Measurements from ENCODE around the gene COL6A1.
"Not testable (repeated sequence)": the region's sequence is repeated elsewhere in the genome, so short reads cannot be mapped to it uniquely, and the experiment has no call there.

The COL6A1 gene

DNA sequence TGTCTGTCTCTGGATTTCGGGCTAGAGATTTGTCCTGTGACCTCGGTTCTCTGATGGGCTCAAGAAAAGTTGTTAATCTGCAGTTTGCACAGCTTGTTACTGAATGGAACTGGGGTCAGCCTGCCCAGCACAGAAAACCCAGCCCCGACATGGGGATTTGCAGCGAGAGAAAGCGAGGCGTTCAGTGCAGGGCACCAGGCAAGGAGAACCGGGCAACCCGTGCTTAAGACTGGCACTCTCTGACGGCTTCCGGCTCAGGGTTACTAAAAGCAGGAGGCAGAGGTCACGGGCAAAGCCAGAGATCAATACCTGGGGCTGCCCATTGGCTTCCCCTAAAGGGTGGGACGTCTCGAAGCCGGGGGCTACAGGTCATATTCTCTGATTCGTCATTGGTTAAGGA is 29.9 kb upstream of the COL6A1 start:
- no peak for DNase-seq (ENCODE audit: low read depth)
- H3K4me3 ChIP-seq (ENCODE audit: low read depth, low read length) = no peak overlapping the region
- TF ChIP-seq, protein P1, sequence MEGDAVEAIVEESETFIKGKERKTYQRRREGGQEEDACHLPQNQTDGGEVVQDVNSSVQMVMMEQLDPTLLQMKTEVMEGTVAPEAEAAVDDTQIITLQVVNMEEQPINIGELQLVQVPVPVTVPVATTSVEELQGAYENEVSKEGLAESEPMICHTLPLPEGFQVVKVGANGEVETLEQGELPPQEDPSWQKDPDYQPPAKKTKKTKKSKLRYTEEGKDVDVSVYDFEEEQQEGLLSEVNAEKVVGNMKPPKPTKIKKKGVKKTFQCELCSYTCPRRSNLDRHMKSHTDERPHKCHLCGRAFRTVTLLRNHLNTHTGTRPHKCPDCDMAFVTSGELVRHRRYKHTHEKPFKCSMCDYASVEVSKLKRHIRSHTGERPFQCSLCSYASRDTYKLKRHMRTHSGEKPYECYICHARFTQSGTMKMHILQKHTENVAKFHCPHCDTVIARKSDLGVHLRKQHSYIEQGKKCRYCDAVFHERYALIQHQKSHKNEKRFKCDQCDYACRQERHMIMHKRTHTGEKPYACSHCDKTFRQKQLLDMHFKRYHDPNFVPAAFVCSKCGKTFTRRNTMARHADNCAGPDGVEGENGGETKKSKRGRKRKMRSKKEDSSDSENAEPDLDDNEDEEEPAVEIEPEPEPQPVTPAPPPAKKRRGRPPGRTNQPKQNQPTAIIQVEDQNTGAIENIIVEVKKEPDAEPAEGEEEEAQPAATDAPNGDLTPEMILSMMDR (IDR thresholded peaks at IDR 0.05; ENCODE audit: control insufficient read depth, extremely low read depth, insufficient read depth) = no peak

DNA sequence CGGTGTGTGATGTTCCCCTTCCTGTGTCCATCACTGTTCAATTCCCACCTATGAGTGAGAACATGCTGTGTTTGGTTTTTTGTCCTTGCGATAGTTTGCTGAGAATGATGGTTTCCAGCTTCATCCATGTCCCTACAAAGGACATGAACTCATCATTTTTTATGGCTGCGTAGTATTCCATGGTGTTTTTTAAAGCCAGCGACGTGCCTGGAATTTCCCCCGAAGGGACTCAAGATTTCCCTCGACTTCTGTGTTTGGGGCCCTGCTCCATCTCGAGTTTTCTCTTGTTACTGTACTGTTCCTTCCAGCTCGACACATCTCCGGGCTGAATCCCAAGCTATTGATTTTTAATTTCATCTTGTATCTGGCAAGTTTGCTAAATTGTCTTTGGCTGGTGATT is 29.0 kb upstream of the COL6A1 start:
- H3K4me3 ChIP-seq (ENCODE audit: low read depth, low read length); DNase-seq (ENCODE audit: low read depth): not testable (repeated sequence)

DNA sequence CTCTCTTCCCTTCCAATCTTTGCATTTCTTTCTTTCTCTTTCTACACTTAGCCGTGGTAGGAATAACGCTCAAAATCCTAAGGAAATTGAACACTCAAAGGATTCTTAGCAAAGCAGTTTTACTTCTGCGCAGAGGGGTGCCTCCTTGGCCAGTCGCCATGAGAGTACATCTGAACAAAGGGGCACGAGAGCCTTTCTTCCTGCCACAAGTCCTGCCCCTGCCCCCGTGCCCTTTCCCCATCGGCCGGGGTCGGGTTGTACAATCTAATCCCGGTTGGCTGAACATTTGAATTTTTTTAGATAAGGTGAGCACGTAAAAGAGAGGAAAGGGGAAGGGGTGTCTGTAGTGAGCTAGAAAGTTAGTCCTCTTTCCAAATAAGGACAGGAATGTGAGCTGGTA is 28.6 kb upstream of the COL6A1 start:
- no peak for DNase-seq (ENCODE audit: low read depth)
- TF ChIP-seq, protein P1 (IDR thresholded peaks at IDR 0.05; ENCODE audit: control insufficient read depth, extremely low read depth, insufficient read depth) = no peak
- no peak overlapping the region for H3K4me3 ChIP-seq (ENCODE audit: low read depth, low read length)

DNA sequence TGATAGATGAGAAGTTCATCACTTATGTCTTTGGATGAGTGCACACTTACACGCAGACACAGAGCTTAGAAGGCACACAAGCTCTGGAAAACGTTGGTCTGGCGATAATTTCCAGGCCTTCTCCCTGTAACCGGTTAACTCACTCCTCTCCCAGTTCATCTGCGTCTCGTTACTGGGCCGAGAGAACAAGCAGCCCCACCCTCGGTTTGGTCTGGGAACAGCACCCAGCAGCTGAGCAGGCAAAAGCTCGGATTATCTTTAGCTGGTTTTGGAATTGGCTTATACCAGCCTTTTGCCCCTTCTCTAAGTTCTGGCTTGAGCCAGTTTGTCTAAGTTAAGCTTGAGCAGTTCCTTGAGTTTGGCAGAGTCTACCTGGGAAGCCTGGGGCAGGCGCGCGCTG is 27.3 kb upstream of the COL6A1 start:
- DNase-seq (ENCODE audit: low read depth) = no peak
- TF ChIP-seq, protein P1 (IDR thresholded peaks at IDR 0.05; ENCODE audit: control insufficient read depth, extremely low read depth, insufficient read depth) = no peak
- no peak overlapping the region for H3K4me3 ChIP-seq (ENCODE audit: low read depth, low read length)

DNA sequence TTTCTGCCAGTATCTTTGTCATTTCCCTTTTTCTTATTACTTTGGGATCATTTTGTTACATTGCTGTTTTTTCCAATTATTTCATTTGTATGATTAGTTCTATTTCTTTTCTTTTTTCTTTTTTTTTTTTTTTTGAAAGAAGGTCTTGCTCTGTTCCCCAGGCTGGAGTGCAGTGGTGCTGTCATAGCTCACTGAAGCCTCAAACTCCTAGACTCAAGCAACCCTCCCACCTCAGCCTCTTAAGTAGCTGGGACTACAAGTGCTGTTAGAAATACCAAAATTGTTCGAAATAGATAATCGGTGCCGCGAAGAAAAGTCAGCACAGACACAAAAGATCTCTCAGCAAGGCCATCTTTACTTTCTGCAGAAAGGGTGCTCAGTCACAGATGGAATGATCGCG is 26.6 kb upstream of the COL6A1 start:
- TF ChIP-seq, protein P1 (IDR thresholded peaks at IDR 0.05; ENCODE audit: control insufficient read depth, extremely low read depth, insufficient read depth) = no peak
- H3K4me3 ChIP-seq (ENCODE audit: low read depth, low read length) = no peak overlapping the region
- DNase-seq (ENCODE audit: low read depth) = no peak

DNA sequence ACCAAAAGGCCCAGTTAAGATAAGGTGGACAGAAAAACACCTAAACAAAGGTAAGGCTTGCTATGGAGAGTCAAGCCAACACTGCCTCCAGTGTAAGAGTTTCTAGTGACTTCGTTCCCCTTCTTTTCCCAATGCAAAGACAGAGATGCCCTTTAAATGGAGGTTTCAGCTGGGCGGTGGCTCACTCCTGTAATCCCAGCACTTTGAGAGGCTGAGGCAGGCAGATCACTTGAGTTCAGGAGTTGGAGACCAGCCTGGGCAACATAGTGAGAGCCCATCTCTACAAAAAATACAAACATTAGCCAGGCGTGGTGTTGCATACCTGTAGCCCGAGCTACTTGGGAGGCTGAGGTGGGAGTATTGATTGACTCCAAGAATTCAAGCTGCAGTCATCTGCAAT is 24.0 kb upstream of the COL6A1 start:
- H3K4me3 ChIP-seq (ENCODE audit: low read depth, low read length) = no peak overlapping the region
- TF ChIP-seq, protein P1 (IDR thresholded peaks at IDR 0.05; ENCODE audit: control insufficient read depth, extremely low read depth, insufficient read depth) = no peak
- no peak for DNase-seq (ENCODE audit: low read depth)

DNA sequence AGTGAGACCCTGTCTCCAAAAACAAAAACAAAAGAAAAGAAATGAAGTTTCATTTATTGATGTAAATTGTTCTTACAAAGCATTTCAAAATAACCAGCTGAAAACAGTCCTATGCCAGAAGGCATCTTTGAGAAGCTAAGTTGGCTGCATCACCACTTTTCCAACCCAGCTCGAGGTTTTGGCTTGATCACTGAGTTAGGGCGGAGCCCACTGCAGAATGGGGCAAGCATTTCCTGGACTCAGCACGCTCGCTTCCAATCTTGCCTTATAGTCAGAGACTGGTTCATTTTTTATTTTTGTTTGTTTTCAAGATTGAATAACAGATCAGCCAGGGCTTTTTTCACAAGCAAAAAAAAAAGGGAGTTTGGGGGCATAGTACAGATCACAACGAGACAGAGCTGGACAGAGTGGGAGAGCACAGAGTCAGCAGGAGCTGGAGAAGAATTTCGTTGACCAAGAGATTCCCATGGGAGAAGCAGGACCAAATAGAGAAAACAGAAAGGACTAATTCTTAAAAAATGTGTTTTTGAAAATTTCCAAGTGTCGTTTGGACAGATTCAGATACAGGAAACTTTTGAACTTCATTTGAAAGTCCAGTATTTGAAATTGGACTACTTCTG is 23.5 kb upstream of the COL6A1 start:
- TF ChIP-seq, protein P1 (IDR thresholded peaks at IDR 0.05; ENCODE audit: control insufficient read depth, extremely low read depth, insufficient read depth) = no peak
- H3K4me3 ChIP-seq (ENCODE audit: low read depth, low read length) = no peak overlapping the region
- no peak for DNase-seq (ENCODE audit: low read depth)
